AG09309 (cell line): ENCODE results near the gene HMGN2.

ENCODE experiments used
- DNase-seq: peaks from one replicate; pipeline ENCODE4 v3.0.0-alpha.2; 2010; ENCODE audit warnings: low read depth
- H3K4me3 ChIP-seq: 2 replicates; pipeline ENCODE4 v1.5.1; 2011; ENCODE audit warnings: mild to moderate bottlenecking, low read depth, low read length, moderate library complexity; ENCODE audit not compliant: control insufficient read depth
- TF ChIP-seq, protein P1 (sequence below): IDR thresholded peaks from 2 replicates; pipeline ENCODE4 v1.5.1; 2011; ENCODE audit warnings: mild to moderate bottlenecking, low read depth, low read length, inconsistent platforms; ENCODE audit not compliant: insufficient read depth, control insufficient read depth; ENCODE audit errors: missing control alignments

The HMGN2 gene

DNA sequence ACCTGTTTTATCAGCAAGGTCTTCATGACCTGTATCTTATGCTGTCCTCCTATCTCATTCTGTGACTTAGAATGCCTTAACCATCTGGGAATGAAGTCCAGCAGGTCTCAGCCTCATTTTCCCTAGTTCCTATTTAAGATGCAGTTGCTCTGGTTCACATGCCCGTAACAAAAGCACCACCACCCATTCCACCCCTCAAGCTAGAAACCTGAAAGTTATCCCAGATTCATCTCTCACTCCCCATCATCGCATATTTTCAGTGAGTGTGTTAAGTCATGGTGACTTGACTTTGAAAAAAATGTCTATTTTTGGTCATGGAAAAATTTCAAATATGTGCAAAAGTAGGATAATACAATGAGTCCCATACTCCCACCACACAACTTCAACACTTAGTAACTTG lies 11.7 kb downstream of the HMGN2 start:
- no peak for DNase-seq
- TF ChIP-seq, protein P1, sequence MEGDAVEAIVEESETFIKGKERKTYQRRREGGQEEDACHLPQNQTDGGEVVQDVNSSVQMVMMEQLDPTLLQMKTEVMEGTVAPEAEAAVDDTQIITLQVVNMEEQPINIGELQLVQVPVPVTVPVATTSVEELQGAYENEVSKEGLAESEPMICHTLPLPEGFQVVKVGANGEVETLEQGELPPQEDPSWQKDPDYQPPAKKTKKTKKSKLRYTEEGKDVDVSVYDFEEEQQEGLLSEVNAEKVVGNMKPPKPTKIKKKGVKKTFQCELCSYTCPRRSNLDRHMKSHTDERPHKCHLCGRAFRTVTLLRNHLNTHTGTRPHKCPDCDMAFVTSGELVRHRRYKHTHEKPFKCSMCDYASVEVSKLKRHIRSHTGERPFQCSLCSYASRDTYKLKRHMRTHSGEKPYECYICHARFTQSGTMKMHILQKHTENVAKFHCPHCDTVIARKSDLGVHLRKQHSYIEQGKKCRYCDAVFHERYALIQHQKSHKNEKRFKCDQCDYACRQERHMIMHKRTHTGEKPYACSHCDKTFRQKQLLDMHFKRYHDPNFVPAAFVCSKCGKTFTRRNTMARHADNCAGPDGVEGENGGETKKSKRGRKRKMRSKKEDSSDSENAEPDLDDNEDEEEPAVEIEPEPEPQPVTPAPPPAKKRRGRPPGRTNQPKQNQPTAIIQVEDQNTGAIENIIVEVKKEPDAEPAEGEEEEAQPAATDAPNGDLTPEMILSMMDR: no peak
- H3K4me3 ChIP-seq: no peak overlapping the region

DNA sequence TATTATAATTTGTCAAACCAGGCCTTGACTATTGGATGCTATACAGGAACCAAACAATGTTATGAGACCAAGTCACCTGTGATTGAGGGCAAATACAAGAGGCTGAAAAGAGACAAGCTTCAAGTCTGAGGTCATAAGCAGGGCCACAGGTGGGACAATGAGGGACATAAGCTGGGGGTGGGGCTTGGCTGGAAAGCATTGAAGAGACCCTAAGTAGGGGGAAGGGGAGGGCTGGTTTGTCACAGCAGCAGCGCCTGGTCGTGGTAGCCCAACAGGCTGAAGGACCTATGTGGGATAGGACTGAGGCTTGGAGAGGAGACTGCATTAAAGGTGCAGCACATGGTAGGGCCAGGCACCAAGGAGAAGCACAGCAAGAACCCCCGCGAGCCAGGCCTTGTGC lies 17.9 kb downstream of the HMGN2 start:
- DNase-seq: no peak
- no peak overlapping the region for H3K4me3 ChIP-seq
- TF ChIP-seq, protein P1: no peak

DNA sequence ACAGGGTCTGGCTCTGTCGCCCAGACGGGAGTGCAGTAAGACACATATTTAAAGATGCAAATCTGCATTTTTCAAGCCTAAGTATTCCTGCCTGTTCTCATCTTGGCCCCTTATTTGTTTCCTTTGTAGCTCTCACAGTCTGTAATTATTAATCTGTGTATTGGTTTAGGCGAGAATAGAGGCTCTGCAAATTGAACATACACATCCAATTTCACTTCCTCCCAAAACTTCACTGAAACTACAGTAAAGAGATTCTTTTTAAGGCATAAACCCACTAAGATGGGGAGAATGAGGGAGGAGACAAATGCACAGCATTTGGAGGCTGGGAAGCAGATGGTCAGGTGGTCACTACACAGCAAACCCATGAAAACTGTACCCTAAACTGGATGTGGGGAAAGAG lies 21.0 kb downstream of the HMGN2 start:
- TF ChIP-seq, protein P1: no peak
- no peak for DNase-seq
- no peak overlapping the region for H3K4me3 ChIP-seq

DNA sequence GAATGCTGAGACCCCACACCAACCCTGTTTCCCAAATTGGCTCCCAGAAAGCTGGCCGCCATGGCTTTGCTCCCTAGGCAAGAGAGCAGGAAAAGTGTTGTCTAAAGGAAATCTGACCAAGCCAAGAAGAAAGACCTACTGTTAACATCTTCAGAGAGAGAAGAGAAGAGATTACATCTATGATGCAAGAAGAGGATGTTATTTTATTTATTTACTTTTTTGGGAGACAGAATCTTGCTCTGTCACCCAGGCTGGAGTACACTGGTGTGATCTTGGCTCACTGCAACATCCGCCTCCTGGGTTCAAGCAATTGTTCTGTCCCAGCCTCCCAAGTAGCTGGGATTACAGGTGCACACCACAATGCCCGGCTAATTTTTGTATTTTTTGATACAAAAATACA lies 21.7 kb downstream of the HMGN2 start:
- no peak for DNase-seq
- no peak overlapping the region for H3K4me3 ChIP-seq
- TF ChIP-seq, protein P1: no peak

DNA sequence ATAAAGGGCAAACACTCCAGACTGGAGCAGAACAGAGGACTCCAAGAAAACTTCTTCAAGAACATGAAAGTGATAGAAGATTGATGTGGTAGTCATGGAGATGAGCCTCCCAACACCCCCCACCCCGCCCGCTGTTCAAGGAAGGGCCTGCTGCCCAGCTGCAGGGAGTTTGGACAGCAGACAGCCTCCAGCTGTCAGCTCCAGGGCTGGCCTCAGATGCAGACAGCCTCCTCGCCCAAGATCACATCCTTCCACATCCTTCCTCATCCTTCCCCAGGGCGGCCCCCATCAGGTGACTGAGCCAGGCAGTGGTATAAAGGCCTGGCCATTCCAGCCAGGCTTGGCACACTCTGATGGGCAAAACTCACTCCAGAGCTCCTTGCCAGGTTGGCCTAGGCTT lies 24.6 kb downstream of the HMGN2 start:
- TF ChIP-seq, protein P1: no peak
- no peak overlapping the region for H3K4me3 ChIP-seq
- DNase-seq: no peak

DNA sequence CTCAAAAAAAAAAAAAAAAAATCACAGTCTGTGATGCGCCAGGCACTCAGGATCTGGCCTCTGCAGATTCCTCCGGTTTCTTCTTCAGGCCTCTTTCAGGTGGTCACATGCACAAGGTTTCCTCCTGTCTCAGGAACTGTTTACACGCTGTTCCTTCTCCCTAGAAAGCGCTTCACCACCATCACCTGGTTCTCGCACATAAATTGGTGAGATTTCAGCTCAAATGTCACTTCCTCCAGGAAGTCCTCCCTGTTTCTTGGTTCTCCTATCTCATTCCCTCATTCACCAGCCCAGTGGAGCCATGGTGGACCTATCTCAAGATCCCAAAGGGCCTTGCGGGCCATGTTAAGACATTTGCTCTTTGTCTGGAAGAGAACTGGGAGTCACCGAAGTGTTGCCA lies 26.7 kb downstream of the HMGN2 start:
- H3K4me3 ChIP-seq: no peak overlapping the region
- TF ChIP-seq, protein P1: no peak
- no peak for DNase-seq
